GM10266 (cell line): ENCODE data around the gene ZC3H7A.
A peak's percentile ranks its signal among the peaks of the same experiment; 100 is the strongest.

ENCODE experiments used
- DNase-seq: peaks from one replicate; pipeline ENCODE4 v3.0.0; 2012; ENCODE audit errors: extremely low spot score
- TF ChIP-seq, protein P1 (sequence below): IDR thresholded peaks from 2 replicates; pipeline ENCODE4 v1.5.1; 2012; ENCODE audit warnings: mild to moderate bottlenecking, low read depth; ENCODE audit not compliant: control insufficient read depth, insufficient read depth; ENCODE audit errors: missing control alignments

Gene ZC3H7A

DNA sequence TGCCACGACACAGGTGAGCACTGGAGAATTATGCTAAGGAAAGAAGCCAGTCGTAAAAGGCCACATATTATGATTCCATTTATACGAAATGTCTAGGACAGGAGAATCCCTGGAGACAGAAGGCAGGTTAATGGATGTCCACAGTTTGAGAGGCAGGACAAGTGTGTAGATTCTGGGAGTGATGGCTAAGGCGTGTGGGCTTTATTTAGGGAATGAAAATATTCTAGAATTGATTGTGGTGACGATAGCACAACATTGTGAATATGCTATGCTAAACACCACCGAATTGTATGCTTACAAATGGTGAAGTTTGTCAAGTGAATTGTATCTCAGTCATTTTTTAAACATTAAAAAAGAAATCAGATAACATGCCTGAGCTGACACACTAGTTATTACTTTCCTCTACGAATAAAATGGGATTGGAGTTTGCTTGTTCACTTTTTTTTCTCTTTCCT, 49.1 kb downstream of the ZC3H7A start:
- no peak for DNase-seq
- TF ChIP-seq, protein P1, sequence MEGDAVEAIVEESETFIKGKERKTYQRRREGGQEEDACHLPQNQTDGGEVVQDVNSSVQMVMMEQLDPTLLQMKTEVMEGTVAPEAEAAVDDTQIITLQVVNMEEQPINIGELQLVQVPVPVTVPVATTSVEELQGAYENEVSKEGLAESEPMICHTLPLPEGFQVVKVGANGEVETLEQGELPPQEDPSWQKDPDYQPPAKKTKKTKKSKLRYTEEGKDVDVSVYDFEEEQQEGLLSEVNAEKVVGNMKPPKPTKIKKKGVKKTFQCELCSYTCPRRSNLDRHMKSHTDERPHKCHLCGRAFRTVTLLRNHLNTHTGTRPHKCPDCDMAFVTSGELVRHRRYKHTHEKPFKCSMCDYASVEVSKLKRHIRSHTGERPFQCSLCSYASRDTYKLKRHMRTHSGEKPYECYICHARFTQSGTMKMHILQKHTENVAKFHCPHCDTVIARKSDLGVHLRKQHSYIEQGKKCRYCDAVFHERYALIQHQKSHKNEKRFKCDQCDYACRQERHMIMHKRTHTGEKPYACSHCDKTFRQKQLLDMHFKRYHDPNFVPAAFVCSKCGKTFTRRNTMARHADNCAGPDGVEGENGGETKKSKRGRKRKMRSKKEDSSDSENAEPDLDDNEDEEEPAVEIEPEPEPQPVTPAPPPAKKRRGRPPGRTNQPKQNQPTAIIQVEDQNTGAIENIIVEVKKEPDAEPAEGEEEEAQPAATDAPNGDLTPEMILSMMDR, result no peak

DNA sequence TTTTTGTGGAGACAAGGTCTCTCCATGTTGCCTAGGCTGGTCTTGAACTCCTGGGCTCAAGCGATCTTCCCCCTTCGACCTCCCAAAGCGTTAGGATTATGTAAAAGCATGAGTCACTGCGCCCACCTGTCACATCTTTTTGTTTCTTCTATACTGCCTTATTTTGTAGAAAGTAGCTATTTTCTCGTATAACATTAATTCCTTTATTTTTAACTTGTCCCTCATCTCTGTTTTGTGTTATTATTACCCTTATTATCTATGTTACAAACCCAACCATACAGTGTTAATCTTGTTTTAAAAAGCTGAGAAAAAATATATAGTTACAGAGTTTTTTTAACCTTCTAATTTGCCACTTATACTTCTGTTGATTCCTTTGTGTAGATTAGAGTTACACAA, 53.0 kb downstream of the ZC3H7A start:
- no peak for DNase-seq
- TF ChIP-seq, protein P1, result no peak

DNA sequence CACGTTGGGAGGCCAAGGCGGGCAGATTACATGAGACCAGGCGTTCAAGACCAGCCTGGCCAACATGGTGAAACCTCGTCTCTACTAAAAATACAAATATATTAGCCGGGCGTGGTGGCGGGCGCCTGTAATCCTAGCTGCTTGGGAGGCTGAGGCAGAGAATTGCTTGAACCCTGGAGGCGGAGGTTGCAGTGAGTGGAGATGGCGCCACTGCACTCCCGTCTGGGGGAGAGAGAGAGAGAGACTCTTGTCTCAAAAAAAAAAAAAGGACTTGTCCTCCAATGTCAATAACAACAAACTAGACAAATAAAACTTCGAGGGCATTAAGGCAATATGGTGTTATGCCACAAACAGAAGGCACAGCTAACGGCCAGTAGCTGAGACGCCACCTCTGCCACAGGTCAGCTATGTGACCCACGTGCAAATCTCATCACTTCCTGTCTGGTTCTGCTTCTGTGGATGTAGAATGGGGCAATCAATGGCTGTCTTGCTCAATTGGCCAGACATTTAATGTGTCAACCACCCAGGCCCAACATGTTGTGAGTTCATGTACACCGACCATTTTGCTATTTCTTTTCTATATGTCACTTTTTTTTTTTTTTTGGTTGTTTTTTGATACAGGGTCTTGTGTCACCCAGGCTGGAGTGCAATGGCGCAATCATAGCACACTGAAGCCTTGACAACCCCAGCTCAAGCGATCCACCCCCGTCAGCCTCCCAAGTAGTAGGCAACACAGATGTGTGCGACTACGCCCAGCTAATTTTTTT, 53.6 kb downstream of the ZC3H7A start:
- TF ChIP-seq, protein P1, result no peak
- DNase-seq, result peak; percentile 37

DNA sequence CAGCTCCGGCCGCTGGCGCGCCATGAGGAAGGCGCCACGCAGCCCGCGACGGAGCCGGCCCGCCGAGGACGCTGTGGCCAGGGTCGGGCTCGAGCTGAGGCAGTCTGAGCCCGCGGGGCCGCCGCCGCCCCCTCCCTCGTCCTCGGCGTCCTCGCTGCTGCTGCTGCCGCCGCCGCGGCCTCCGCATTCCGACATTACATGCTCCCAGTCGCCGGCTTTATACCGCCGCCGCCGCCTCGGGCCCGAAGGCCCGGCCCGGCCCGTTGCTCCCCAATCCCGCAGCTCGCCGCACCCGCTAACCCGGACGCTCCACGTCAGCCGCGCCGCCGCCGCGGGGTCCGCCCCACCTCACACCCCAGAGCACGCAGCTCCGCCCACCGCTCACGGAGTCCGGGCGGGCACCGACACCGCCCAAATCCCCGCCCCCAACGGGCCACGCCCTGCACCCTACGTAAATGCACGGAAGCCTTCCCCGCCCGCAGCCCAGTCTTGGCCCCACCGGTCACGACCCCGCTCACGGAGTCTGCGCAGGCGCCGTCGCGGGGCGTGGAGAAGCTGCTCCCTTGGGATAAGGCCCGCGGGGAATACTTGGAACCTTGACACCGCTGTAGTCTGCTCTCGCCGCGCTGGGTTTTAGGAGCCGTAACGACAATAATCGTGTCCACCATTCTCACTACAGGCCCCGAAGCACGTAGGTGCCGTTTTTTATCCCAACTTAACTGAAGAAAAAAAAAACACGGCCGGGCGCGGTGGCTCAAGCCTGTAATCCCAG, 54.3 kb downstream of the ZC3H7A start, which contains the start of gene TXNDC11:
Gene TXNDC11 (minus strand): TSS at position 322 of the 772 bp plus-strand sequence. CDS start 127 bp downstream, at position 195.
- DNase-seq, result peak; percentile 96
- TF ChIP-seq, protein P1, result no peak

DNA sequence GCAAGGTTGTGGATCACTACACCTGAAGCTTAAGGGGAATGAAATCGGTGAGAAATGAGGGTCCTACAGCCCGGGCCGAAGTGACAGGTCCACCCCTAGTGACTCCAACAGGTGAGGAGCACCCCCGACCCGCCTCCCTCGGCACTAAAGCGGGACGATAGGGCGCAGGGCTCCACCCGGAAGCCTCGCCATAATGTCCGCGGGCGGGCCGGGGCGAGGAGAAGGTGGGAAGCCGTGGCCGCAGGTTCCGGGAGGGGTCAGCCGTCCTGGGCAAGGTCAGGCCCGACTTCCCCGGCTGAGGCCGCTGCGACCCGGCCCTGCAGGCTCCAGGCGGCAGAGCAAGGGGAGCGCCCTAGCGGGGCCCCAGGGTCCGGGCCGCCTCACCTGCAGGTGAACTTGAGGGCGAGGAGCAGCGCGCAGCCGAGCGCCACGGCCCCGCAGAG, 54.9 kb downstream of the ZC3H7A start:
- TF ChIP-seq, protein P1, result no peak
- DNase-seq, result peak; percentile 49

DNA sequence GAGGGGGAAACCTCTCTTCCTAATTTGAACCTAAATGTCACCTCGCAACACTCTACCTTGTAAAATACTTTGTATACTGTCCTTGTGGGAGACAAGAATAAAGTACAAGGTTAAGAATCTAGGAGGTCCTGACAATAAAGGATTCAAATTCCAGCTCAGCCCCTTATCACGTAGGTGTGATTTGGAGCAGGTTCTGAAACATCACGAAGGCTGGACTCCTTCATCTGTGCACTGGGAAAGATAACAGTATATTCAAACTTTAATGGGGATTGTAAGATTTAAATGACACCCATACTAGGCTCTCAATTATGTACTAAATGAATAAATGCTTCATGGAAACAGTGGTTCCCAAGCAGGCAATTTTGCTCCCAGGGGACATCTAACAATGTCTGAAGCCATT, 56.5 kb downstream of the ZC3H7A start:
- TF ChIP-seq, protein P1, result no peak
- no peak for DNase-seq
